ENCODE data around the gene ADAM12. TPM values are rescaled to one million over a fixed set of nuclear protein-coding genes. Genes with fewer than 3 reads are reported as not detected.

Gene ADAM12
- total RNA-seq, 1 donor from 2014 or later, result not detected

GRCh38 chr10:126021833-126022500, 366.3 kb downstream of the ADAM12 start:
- no peak overlapping the region for H3K4me3 ChIP-seq
- intact Hi-C loops (cut with DNase I), result no loop called here
- no peak for DNase-seq (ENCODE audit: low spot score in 2 of 2)
- peaks cover 2 to 7% of the 10 kb centered on the region in 2 donors for H3K9me3 ChIP-seq
- H3K27ac ChIP-seq, result no peak overlapping the region
- TF ChIP-seq CTCF (IDR thresholded peaks at IDR 0.05), result no peak
- no peaks in the 10 kb centered on the region for H3K27me3 ChIP-seq
- H3K36me3 ChIP-seq, result no peaks in the 10 kb centered on the region
- no peaks in the 10 kb centered on the region for H3K4me1 ChIP-seq

- no peak overlapping the region for H3K27ac ChIP-seq
- TF ChIP-seq CTCF (IDR thresholded peaks at IDR 0.05), result no peak
- intact Hi-C loops (cut with DNase I), result no loop called here
- DNase-seq (ENCODE audit: low spot score in 2 of 2), result no peak
- no peaks in the 10 kb centered on the region for H3K4me1 ChIP-seq
- no peaks in the 10 kb centered on the region for H3K9me3 ChIP-seq
- no peaks in the 10 kb centered on the region for H3K36me3 ChIP-seq
- H3K27me3 ChIP-seq, result no peaks in the 10 kb centered on the region
- H3K4me3 ChIP-seq, result no peak overlapping the region
Measured at GRCh38 chr10:126017961-126018560, 370.2 kb downstream of the ADAM12 start.

- DNase-seq (ENCODE audit: low spot score in 2 of 2), result no peak
- H3K36me3 ChIP-seq, result no peaks in the 10 kb centered on the region
- no peaks in the 10 kb centered on the region for H3K27me3 ChIP-seq
- intact Hi-C loops (cut with DNase I), result no loop called here
- H3K9me3 ChIP-seq, result no peaks in the 10 kb centered on the region
- no peak overlapping the region for H3K27ac ChIP-seq
- no peak overlapping the region for H3K4me3 ChIP-seq
- H3K4me1 ChIP-seq, result no peaks in the 10 kb centered on the region
- no peak for TF ChIP-seq CTCF (IDR thresholded peaks at IDR 0.05)
Measured at GRCh38 chr10:126016882-126017281, 371.4 kb downstream of the ADAM12 start.

- Histone ChIP-seq H3K27ac (no peak overlapping the region), H3K27me3 (no peaks in the 10 kb centered on the region), H3K9me3 (no peaks in the 10 kb centered on the region), H3K4me1 (no peaks in the 10 kb centered on the region), H3K36me3 (no peaks in the 10 kb centered on the region), H3K4me3 (no peak overlapping the region)
- DNase-seq (ENCODE audit: low spot score in 2 of 2), result no peak
- TF ChIP-seq CTCF (IDR thresholded peaks at IDR 0.05), result no peak
- intact Hi-C loops (cut with DNase I), result no loop called here
Measured at GRCh38 chr10:126016156-126016805, 372.0 kb downstream of the ADAM12 start.

- Histone ChIP-seq H3K36me3 (no peaks in the 10 kb centered on the region), H3K4me3 (no peak overlapping the region), H3K4me1 (no peaks in the 10 kb centered on the region), H3K27me3 (no peaks in the 10 kb centered on the region), H3K27ac (no peak overlapping the region), H3K9me3 (no peaks in the 10 kb centered on the region)
- intact Hi-C loops (cut with DNase I), result no loop called here
- no peak for TF ChIP-seq CTCF (IDR thresholded peaks at IDR 0.05)
- no peak for DNase-seq (ENCODE audit: low spot score in 2 of 2)
Measured at GRCh38 chr10:126015413-126015812, 372.9 kb downstream of the ADAM12 start.

Data from ascending aorta (tissue), 2 donors.